GM12801 (cell line): ENCODE measurements around the gene ERC2.

Experiments
- CTCF ChIP-seq: IDR thresholded peaks from one replicate; pipeline ENCODE4 v1.5.1; 2011; ENCODE audit warnings: control low read depth; ENCODE audit not compliant: insufficient read length; ENCODE audit errors: extremely low read depth

ERC2 gene

GRCh38 chr3:56003129-56003528 is 465.1 kb downstream of the ERC2 start:
- TF ChIP-seq CTCF, result no peak

GRCh38 chr3:56001991-56002390 is 466.3 kb downstream of the ERC2 start:
- no peak for TF ChIP-seq CTCF

- no peak for TF ChIP-seq CTCF
These were observed 466.7 kb downstream of the ERC2 start for GRCh38 chr3:56001537-56001936.

- TF ChIP-seq CTCF, result no peak
These were observed 478.9 kb downstream of the ERC2 start for GRCh38 chr3:55989366-55989765.

- no peak for TF ChIP-seq CTCF
These were observed 479.4 kb downstream of the ERC2 start for GRCh38 chr3:55988905-55989304.

GRCh38 chr3:55984626-55985025 is 483.6 kb downstream of the ERC2 start:
- TF ChIP-seq CTCF, result no peak

GRCh38 chr3:55978953-55979352 is 489.3 kb downstream of the ERC2 start:
- TF ChIP-seq CTCF, result no peak
